Measurements from ENCODE around the gene SLC4A4. TPM values are rescaled to one million over a fixed set of nuclear protein-coding genes. Genes with fewer than 3 reads are reported as not detected.

The SLC4A4 gene
- total RNA-seq, 1 donor from 2014 or later: not detected

DNA sequence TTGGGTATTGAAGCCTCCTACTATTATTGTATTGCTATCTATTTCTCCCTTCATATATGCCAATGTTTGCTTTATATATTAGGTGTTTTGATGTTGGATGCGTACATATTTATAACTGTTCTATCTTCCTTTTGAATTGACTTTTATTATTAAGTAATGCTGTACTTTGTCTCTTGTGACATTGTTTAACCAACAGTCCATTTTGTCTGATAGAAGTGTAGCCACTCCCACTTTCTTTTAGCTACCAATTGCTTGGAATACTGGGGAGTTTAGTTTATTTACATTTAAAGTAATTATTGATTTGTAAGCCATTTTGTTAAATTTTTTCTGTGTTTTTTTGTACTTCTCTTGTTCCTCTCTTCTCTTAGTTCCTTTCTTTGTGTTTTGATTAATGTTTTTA is 249.2 kb downstream of the SLC4A4 start:
- Mint-ChIP-seq H3K4me3 (no peak overlapping the region), H3K36me3 (ENCODE audit: low read depth) (no peaks in the 10 kb centered on the region), H3K4me1 (no peaks in the 10 kb centered on the region), H3K9me3 (peaks cover 6% of the 10 kb centered on the region), H3K27ac (no peak overlapping the region), H3K27me3 (no peaks in the 10 kb centered on the region)
- TF ChIP-seq, protein P1, sequence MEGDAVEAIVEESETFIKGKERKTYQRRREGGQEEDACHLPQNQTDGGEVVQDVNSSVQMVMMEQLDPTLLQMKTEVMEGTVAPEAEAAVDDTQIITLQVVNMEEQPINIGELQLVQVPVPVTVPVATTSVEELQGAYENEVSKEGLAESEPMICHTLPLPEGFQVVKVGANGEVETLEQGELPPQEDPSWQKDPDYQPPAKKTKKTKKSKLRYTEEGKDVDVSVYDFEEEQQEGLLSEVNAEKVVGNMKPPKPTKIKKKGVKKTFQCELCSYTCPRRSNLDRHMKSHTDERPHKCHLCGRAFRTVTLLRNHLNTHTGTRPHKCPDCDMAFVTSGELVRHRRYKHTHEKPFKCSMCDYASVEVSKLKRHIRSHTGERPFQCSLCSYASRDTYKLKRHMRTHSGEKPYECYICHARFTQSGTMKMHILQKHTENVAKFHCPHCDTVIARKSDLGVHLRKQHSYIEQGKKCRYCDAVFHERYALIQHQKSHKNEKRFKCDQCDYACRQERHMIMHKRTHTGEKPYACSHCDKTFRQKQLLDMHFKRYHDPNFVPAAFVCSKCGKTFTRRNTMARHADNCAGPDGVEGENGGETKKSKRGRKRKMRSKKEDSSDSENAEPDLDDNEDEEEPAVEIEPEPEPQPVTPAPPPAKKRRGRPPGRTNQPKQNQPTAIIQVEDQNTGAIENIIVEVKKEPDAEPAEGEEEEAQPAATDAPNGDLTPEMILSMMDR (IDR thresholded peaks at IDR 0.05): no peak
- DNase-seq (no peak), ATAC-seq (ENCODE audit: low read depth) (no peak)
- intact Hi-C loops (cut with micrococcal nuclease): no loop called here
- ChIA-PET CTCF (no interaction called here), POLR2A (no interaction called here)

DNA sequence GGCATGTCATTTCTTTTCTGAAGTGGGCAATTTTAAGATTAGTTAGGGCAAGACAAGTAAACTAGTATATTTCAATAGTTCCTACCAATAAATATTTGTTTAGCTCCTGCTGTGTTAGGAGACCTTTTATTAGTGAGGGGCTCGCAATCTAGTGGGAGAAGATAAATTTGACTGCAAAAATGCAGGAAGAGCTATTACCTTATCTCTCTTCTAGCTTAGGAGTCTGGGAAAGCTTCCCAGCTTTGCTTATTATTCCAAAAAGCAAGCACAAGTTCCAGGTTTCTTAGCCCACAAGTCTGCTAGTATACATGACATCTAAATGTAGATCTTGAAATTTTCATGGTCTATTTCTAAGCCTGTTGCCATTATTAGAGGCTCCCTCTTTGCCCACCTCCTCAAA is 254.0 kb downstream of the SLC4A4 start:
- TF ChIP-seq, protein P1 (IDR thresholded peaks at IDR 0.05): no peak

DNA sequence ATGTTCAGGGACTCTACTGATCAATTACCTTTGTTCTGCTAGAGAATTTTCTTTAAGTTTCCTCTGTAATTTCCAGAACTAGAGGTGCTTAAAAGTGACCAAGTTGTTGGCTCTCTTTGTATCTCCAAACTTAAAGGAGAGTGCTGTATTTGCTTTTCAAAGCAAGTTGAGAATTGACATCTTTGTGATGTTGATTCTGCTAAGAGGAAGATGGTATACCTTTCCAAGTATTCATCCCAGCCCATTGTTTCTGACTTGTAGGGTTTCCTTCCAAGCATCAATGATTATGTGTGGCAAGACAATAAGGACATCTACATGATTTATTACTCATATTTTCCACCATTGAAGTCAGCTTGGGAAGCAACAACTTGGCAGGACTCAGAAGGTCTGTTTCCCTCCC is 254.5 kb downstream of the SLC4A4 start:
- CTCF ChIA-PET: no interaction called here
- H3K36me3 Mint-ChIP-seq (ENCODE audit: low read depth): no peaks in the 10 kb centered on the region
- TF ChIP-seq, protein P1 (IDR thresholded peaks at IDR 0.05): no peak
- intact Hi-C loops (cut with micrococcal nuclease): no loop called here
- POLR2A ChIA-PET: no interaction called here
- no peak overlapping the region for H3K4me3 Mint-ChIP-seq
- peaks cover 4% of the 10 kb centered on the region for H3K27me3 Mint-ChIP-seq
- peaks cover 5% of the 10 kb centered on the region for H3K9me3 Mint-ChIP-seq
- DNase-seq (no peak), ATAC-seq (ENCODE audit: low read depth) (no peak)
- no peak overlapping the region for H3K27ac Mint-ChIP-seq
- no peaks in the 10 kb centered on the region for H3K4me1 Mint-ChIP-seq

More for the DNA sequence above, 254.0 kb downstream of the SLC4A4 start:
- H3K27ac Mint-ChIP-seq: no peak overlapping the region
- no peaks in the 10 kb centered on the region for H3K4me1 Mint-ChIP-seq
- H3K36me3 Mint-ChIP-seq (ENCODE audit: low read depth): no peaks in the 10 kb centered on the region
- intact Hi-C loops (cut with micrococcal nuclease): no loop called here
- no peak overlapping the region for H3K4me3 Mint-ChIP-seq
- no peak for ATAC-seq (ENCODE audit: low read depth)
- H3K27me3 Mint-ChIP-seq: peaks cover under 1% of the 10 kb centered on the region
- peaks cover 5% of the 10 kb centered on the region for H3K9me3 Mint-ChIP-seq
- ChIA-PET CTCF (no interaction called here), POLR2A (no interaction called here)
- DNase-seq: no peak

DNA sequence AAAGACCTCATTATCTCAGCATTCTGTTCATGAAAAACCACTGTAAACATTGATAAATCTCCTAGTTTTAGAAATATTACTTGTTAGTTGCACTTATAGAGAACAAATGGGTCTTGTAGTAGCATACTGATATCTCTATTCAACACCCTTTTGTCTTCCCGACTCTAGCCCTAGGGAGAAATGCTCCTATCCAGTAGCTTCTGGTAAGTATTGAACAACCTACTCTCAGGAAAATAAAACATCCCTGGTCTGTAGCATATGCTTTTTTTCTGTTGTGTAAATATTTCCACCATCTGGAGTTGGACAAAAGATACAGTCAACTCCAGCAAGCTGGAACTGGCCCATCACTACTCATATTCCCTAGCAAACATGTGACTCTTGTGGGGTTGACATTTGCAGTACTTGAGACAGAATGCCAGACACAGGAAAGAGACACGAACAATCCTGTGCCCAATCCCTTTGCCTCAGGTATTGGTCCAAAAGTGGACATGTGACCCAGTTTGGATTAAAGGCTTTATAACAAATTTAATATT is 256.8 kb downstream of the SLC4A4 start:
- H3K4me3 Mint-ChIP-seq: no peak overlapping the region
- intact Hi-C loops (cut with micrococcal nuclease): no loop called here
- H3K9me3 Mint-ChIP-seq: no peaks in the 10 kb centered on the region
- no peak overlapping the region for H3K27ac Mint-ChIP-seq
- POLR2A ChIA-PET: no interaction called here
- H3K36me3 Mint-ChIP-seq (ENCODE audit: low read depth): no peaks in the 10 kb centered on the region
- DNase-seq (no peak), ATAC-seq (ENCODE audit: low read depth) (no peak)
- H3K4me1 Mint-ChIP-seq: no peaks in the 10 kb centered on the region
- CTCF ChIA-PET: no interaction called here
- H3K27me3 Mint-ChIP-seq: peaks cover 4% of the 10 kb centered on the region
- TF ChIP-seq, protein P1 (IDR thresholded peaks at IDR 0.05): no peak

DNA sequence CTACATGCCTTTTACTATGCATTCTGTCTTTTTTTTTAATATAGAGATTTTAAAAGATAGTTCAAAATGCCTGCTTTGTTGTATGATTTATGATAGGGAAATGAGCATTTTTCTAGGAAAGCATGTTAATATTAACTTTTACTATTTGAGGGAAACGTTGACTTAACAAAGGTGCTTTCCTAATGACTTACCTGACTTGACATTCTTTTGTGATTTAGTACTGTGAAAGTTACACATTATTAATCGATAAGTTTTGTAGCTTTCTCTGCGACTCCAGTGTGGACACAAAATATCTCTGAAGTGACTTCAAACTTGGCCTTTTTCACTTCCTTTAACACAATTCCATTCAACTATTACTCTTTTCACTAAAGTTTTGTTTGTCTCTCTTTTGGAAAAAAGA is 260.8 kb downstream of the SLC4A4 start:
- H3K36me3 Mint-ChIP-seq (ENCODE audit: low read depth): no peaks in the 10 kb centered on the region
- no peak overlapping the region for H3K4me3 Mint-ChIP-seq
- intact Hi-C loops (cut with micrococcal nuclease): no loop called here
- H3K27ac Mint-ChIP-seq: no peak overlapping the region
- H3K27me3 Mint-ChIP-seq: peaks cover 4% of the 10 kb centered on the region
- DNase-seq (no peak), ATAC-seq (ENCODE audit: low read depth) (no peak)
- H3K9me3 Mint-ChIP-seq: no peaks in the 10 kb centered on the region
- CTCF ChIA-PET: no interaction called here
- POLR2A ChIA-PET: no interaction called here
- TF ChIP-seq, protein P1 (IDR thresholded peaks at IDR 0.05): no peak
- H3K4me1 Mint-ChIP-seq: no peaks in the 10 kb centered on the region

Data from activated B cell treated with CpG ODN at 0.5 μM for 24 hours (primary cell).